Fibroblast of lung (primary cell): ENCODE results near the gene COX7A2L. TPM values are rescaled to one million over a fixed set of nuclear protein-coding genes. Genes with fewer than 3 reads are reported as not detected.

Source experiments
- DNase-seq, 2 donors: peaks; one replicate each; pipeline versions ENCODE4 v3.0.0 to v3.0.0-alpha.2; 2010; ENCODE audit warnings: low read depth in 2 of 2
- H2AFZ ChIP-seq: 2 replicates; pipeline ENCODE4 v1.5.1; 2012; ENCODE audit warnings: low read length, control low read depth, inconsistent platforms
- H3K27ac ChIP-seq: 2 replicates; pipeline ENCODE4 v1.5.1; 2011; ENCODE audit warnings: low read length, control low read depth; ENCODE audit not compliant: insufficient read depth
- H3K27me3 ChIP-seq: 2 replicates; pipeline ENCODE4 v1.5.1; 2011; ENCODE audit warnings: mild to moderate bottlenecking, low read length; ENCODE audit not compliant: control insufficient read depth, insufficient read depth
- H3K36me3 ChIP-seq: 2 replicates; pipeline ENCODE4 v1.5.1; 2011; ENCODE audit warnings: low read length; ENCODE audit not compliant: control insufficient read depth, insufficient read depth
- H3K4me1 ChIP-seq: 2 replicates; pipeline ENCODE4 v1.5.1; 2011; ENCODE audit warnings: low read length; ENCODE audit not compliant: control insufficient read depth, insufficient read depth; ENCODE audit errors: extremely low read depth
- H3K4me2 ChIP-seq: 2 replicates; pipeline ENCODE4 v1.5.1; 2011; ENCODE audit warnings: low read length, control low read depth; ENCODE audit not compliant: insufficient read depth; ENCODE audit errors: extremely low read depth
- H3K4me3 ChIP-seq, 4 experiments: fragments of 200-600 bp in 1 of 4; sonication (generic) in 1 of 4; replicated peaks in 1 of 4; 2 replicates each; pipeline ENCODE4 v1.5.1; 2011 to 2016; ENCODE audit warnings: low read length in 4 of 4, low read depth in 3 of 4, mild to moderate bottlenecking in 3 of 4, control low read depth in 2 of 4, inconsistent platforms in 1 of 4, mixed read lengths in 1 of 4; ENCODE audit not compliant: insufficient read depth in 1 of 4; ENCODE audit errors: control extremely low read depth in 1 of 4
- H3K79me2 ChIP-seq: 2 replicates; pipeline ENCODE4 v1.5.1; 2012; ENCODE audit warnings: mild to moderate bottlenecking, low read length, inconsistent platforms; ENCODE audit not compliant: control insufficient read depth, insufficient read depth
- H3K9ac ChIP-seq: 2 replicates; pipeline ENCODE4 v1.5.1; 2011; ENCODE audit warnings: mild to moderate bottlenecking, low read length, control low read depth; ENCODE audit not compliant: insufficient read depth
- H3K9me3 ChIP-seq: 2 replicates; pipeline ENCODE4 v1.5.1; 2012; ENCODE audit warnings: low read depth, low read length; ENCODE audit not compliant: control insufficient read depth, insufficient read depth
- H4K20me1 ChIP-seq: 2 replicates; pipeline ENCODE4 v1.5.1; 2011; ENCODE audit warnings: low read length; ENCODE audit not compliant: control insufficient read depth, insufficient read depth; ENCODE audit errors: extremely low read depth
- EZH2 ChIP-seq: IDR thresholded peaks from 2 replicates; pipeline ENCODE4 v1.5.1; 2012; ENCODE audit warnings: low read length, control low read depth, mild to moderate bottlenecking; ENCODE audit errors: missing control alignments
- polyA plus RNA-seq, 2 donors: library from polyadenylated mRNA; depleted of rRNA in 1 of 2; stranded (reverse) in 1 of 2; unstranded in 1 of 2; fragments of >200 nt; gene quantifications; 2 replicates each; pipeline ENCODE4 v1.2.1, GENCODE V29; 2011 to 2012; ENCODE audit warnings: missing spikeins in 1 of 2
- total RNA-seq: library from RNA; depleted of rRNA; stranded (reverse); fragments of >200 nt; gene quantifications from 2 replicates; pipeline ENCODE4 v1.2.1, GENCODE V29; 2014
- TF ChIP-seq, protein P1 (sequence below), 2 donors: IDR thresholded peaks in 1 of 2; conservative IDR thresholded peaks in 1 of 2; 1 replicate in 1 of 2; 2 replicates in 1 of 2; pipeline ENCODE4 v1.5.1; 2011 to 2012; ENCODE audit warnings: low read length in 2 of 2, control low read depth in 1 of 2, inconsistent platforms in 1 of 2, low read depth in 1 of 2, mild to moderate bottlenecking in 1 of 2

The COX7A2L gene
- total and polyA plus RNA-seq, 2 donors (not counting 1 experiment from before 2014, with no cell fraction given) = 180 to 239 TPM

GRCh38 chr2:42371611-42372473, 10.8 kb upstream of the COX7A2L start:
- H3K36me3 ChIP-seq = no peaks in the 10 kb centered on the region
- DNase-seq = peak in 1 of 2 donors; percentile 23
- H2AFZ ChIP-seq = no peak overlapping the region
- no peaks in the 10 kb centered on the region for H3K9me3 ChIP-seq
- H3K27me3 ChIP-seq = peaks cover 8% of the 10 kb centered on the region
- no peaks in the 10 kb centered on the region for H3K4me1 ChIP-seq
- H3K4me3 ChIP-seq = no peak overlapping the region
- H4K20me1 ChIP-seq = no peaks in the 10 kb centered on the region
- no peaks in the 10 kb centered on the region for H3K79me2 ChIP-seq
- H3K27ac ChIP-seq = no peak overlapping the region
- H3K9ac ChIP-seq = no peak overlapping the region
- TF ChIP-seq EZH2 = no peak
- TF ChIP-seq, protein P1, sequence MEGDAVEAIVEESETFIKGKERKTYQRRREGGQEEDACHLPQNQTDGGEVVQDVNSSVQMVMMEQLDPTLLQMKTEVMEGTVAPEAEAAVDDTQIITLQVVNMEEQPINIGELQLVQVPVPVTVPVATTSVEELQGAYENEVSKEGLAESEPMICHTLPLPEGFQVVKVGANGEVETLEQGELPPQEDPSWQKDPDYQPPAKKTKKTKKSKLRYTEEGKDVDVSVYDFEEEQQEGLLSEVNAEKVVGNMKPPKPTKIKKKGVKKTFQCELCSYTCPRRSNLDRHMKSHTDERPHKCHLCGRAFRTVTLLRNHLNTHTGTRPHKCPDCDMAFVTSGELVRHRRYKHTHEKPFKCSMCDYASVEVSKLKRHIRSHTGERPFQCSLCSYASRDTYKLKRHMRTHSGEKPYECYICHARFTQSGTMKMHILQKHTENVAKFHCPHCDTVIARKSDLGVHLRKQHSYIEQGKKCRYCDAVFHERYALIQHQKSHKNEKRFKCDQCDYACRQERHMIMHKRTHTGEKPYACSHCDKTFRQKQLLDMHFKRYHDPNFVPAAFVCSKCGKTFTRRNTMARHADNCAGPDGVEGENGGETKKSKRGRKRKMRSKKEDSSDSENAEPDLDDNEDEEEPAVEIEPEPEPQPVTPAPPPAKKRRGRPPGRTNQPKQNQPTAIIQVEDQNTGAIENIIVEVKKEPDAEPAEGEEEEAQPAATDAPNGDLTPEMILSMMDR (conservative IDR thresholded peaks at IDR 0.05 in 1 of 2, IDR thresholded peaks at IDR 0.05 in 1 of 2; ENCODE audit: low read depth in 1 of 2, low read length in 2 of 2) = no peak
- no peak overlapping the region for H3K4me2 ChIP-seq

- no peak for DNase-seq
These were observed 8.7 kb upstream of the COX7A2L start for GRCh38 chr2:42369532-42370229.

More at GRCh38 chr2:42369532-42370229, 8.7 kb upstream of the COX7A2L start:
- Histone ChIP-seq H3K4me3 (no peak overlapping the region), H3K9ac (no peak overlapping the region), H3K4me1 (no peaks in the 10 kb centered on the region), H3K79me2 (no peaks in the 10 kb centered on the region), H3K9me3 (no peaks in the 10 kb centered on the region), H2AFZ (no peak overlapping the region), H3K36me3 (no peaks in the 10 kb centered on the region), H3K27ac (no peak overlapping the region), H3K27me3 (peaks cover 8% of the 10 kb centered on the region), H3K4me2 (no peak overlapping the region), H4K20me1 (no peaks in the 10 kb centered on the region)
- TF ChIP-seq EZH2 = no peak
- TF ChIP-seq, protein P1 (conservative IDR thresholded peaks at IDR 0.05 in 1 of 2, IDR thresholded peaks at IDR 0.05 in 1 of 2; ENCODE audit: low read depth in 1 of 2, low read length in 2 of 2) = no peak
